Measurements from ENCODE around the gene GLO1. TPM values are rescaled to one million over a fixed set of nuclear protein-coding genes. Genes with fewer than 3 reads are reported as not detected.
A peak's percentile ranks its signal among the peaks of the same experiment; 100 is the strongest.

GLO1 gene
- total RNA-seq, 1 experiment from 2014 or later = 155 TPM

GRCh38 chr6:38631186-38631783, 71.7 kb downstream of the GLO1 start:
- H3K27me3 ChIP-seq (replicated peaks; ENCODE audit: control insufficient read depth, insufficient read depth, low read length) = no peaks in the 10 kb centered on the region
- no peak for TF ChIP-seq CTCF (IDR thresholded peaks at IDR 0.05; ENCODE audit: insufficient read depth in 1 of 2, low read depth in 1 of 2, low read length in 1 of 2, severe bottlenecking in 1 of 2, unreplicated experiment in 1 of 2)
- ChIA-PET POLR2A (interaction anchor here (0.6 kb wide), 1 partner anchor 72 kb away, joined by 3 read pairs; no protein-coding TSS in a partner anchor), CTCF (no interaction called here)
- H3K9me3 ChIP-seq = no peaks in the 10 kb centered on the region; the same call in 1 of the 2 replicates
- intact Hi-C loops (cut with micrococcal nuclease; ENCODE audit: unreplicated experiment) = no loop called here
- no TSS peak for BruUV-seq (replicated peaks)
- no peaks in the 10 kb centered on the region for H3K36me3 Mint-ChIP-seq (ENCODE audit: insufficient read depth, unreplicated experiment)
- H3K4me1 Mint-ChIP-seq (ENCODE audit: low read depth, unreplicated experiment) = peaks cover 7% of the 10 kb centered on the region
- peak overlapping the region; percentile 70 for H3K27ac Mint-ChIP-seq (ENCODE audit: unreplicated experiment)
- H3K4me3 ChIP-seq (ENCODE audit: low read depth, low read length) = no peak overlapping the region
- H3K36me3 ChIP-seq (ENCODE audit: control insufficient read depth, insufficient read depth, low read length) = no peaks in the 10 kb centered on the region
- H3K4me3 Mint-ChIP-seq (ENCODE audit: unreplicated experiment) = no peak overlapping the region
- H3K27me3 Mint-ChIP-seq (ENCODE audit: insufficient read depth, unreplicated experiment) = no peaks in the 10 kb centered on the region
- H3K9me3 Mint-ChIP-seq (ENCODE audit: unreplicated experiment) = no peaks in the 10 kb centered on the region
- peaks cover 9% of the 10 kb centered on the region; the same call in 1 of the 2 replicates for H3K4me1 ChIP-seq
- DNase-seq = no peak

Other genes with a start within 250 kb of the GLO1 start
- gene BTBD9, start 63.2 kb downstream of the GLO1 start, total RNA-seq (2022) = 19.0 and 19.6 TPM in 2 replicates
- gene DNAH8, start 12.2 kb upstream of the GLO1 start, total RNA-seq (2022) = not detected in 2 replicates

Data from Caco-2 (cell line).